ENCODE results near the gene DSG4.

DSG4 gene

GRCh38 chr18:31407649-31408048 is 31.1 kb downstream of the DSG4 start:
- DNase-seq (ENCODE audit: low read depth in 2 of 2): no peak

GRCh38 chr18:31409276-31409675 is 32.7 kb downstream of the DSG4 start:
- no peak for DNase-seq (ENCODE audit: low read depth in 2 of 2)

DNA sequence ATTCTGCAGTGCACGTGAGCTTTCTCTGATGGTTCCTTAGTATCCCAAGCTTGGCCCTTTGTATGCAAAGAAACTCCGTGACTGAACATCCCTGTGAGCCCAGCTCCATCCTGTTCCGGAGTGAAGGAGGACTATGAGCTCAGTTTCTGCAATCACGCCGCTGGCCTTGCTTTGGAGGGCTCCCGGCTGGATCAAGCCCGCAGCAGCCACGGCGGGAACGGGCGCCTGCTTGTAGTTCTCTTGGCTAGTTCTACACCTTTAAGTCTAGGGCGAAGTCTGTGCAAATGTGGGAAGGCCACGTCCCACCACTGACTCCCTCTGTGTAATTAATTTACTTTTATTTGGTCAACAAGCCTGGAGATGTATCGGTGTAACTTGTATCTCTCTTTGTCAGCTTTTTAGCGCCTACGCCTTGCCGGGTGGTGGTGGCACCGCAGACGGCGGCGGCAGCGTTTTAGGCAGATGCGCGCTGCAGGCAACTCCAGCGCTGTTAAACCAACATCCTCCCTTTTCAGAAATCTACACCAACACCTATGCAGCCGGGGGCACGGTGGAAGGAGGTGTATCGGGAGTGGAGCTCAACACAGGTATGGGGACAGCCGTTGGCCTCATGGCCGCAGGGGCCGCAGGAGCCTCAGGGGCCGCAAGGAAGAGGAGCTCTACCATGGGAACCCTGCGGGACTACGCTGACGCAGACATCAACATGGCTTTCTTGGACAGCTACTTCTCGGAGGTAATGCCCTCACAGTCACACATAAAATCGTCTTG is 34.3 kb downstream of the DSG4 start:
- no peak for DNase-seq (ENCODE audit: low read depth in 2 of 2)

DNA sequence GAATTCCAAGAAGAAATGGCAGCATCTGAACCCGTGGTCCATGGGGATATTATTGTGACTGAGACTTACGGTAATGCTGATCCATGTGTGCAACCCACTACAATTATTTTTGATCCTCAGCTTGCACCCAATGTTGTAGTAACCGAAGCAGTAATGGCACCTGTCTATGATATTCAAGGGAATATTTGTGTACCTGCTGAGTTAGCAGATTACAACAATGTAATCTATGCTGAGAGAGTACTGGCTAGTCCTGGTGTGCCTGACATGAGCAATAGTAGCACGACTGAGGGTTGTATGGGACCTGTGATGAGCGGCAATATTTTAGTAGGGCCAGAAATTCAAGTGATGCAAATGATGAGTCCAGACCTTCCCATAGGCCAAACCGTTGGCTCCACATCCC is 36.6 kb downstream of the DSG4 start:
- DNase-seq (ENCODE audit: low read depth in 2 of 2): no peak

DNA sequence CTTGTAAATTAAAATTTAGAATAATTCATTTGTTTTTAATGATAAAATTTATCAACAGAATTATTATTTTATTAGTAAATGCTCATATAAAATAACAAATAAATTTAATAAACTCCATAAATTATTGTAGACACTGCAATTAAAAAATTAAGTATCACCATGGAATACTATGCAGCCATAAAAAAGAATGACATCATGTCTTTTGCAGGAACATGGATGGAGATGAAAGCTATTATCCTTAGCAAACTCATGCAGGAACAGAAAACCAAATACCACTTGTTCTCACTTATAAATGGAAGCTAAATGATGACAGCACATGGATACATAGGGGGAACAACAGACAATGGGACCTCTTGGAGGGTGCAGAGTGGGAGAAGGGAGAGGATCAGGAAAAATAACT is 41.3 kb downstream of the DSG4 start:
- no peak for DNase-seq (ENCODE audit: low read depth in 2 of 2)

GRCh38 chr18:31419457-31419932 is 42.9 kb downstream of the DSG4 start:
- no peak for DNase-seq (ENCODE audit: low read depth in 2 of 2)

GRCh38 chr18:31420032-31420431 is 43.5 kb downstream of the DSG4 start:
- DNase-seq (ENCODE audit: low read depth in 2 of 2): no peak

DNA sequence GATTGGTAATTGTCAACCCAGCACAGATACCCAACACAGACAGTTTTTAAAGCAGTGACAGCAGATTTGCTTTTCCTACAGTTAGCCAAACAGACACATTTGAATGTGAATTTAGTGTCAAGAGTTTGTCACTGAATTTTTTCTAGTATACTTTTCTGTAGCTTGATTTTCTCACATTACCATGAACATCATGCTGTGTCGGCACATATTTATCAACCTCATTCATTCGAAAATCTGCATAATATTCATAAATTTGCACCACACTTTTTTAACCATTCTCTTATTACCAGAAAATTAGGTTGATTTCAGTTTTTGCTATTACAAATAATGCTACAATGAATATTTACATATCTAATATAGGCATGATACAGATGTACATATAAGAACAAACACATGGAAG is 43.9 kb downstream of the DSG4 start:
- DNase-seq (ENCODE audit: low read depth in 2 of 2): no peak

- no peak for DNase-seq (ENCODE audit: low read depth in 2 of 2)
These were observed 47.9 kb downstream of the DSG4 start for GRCh38 chr18:31424383-31424988.

DNA sequence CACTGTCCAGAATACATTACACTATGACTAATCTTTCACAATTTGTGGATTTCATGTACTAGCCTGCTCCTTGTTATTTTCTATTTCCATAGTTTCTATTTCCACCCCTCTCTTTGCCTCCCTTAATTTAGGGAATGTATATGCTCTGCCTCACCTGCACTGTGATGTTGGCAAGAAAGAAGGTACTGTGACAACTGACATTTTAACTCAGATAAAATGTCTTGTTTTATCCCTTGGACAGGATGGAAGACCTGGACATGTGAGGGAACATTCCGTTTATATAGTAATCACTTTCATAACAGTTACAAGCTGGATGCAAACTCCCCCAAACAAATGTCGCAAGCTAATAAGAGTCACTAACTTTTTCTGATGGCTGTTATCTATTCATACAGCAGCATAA is 49.4 kb downstream of the DSG4 start:
- DNase-seq (ENCODE audit: low read depth in 2 of 2): no peak

- no peak for DNase-seq (ENCODE audit: low read depth in 2 of 2)
These were observed 50.4 kb downstream of the DSG4 start for GRCh38 chr18:31426871-31427406.

DNA sequence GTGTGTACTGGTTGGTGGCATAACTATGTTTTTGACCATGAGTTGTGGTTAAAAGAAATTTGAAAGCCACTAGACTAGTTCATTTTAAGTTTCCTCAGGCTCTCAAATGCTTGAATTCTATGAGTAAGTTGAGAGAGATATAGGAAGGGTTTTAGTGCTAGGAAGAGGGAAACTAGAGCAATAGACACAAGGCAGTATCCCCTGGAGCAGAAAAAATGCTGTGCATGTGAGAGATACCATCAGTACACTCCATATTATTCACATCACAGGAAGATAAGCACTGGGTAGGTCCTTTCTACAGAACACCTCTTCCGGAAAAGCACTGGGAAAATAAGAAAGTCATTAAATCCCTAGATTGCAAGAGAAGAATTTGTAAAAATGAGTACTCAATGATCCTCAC is 51.6 kb downstream of the DSG4 start:
- DNase-seq (ENCODE audit: low read depth in 2 of 2): no peak

DNA sequence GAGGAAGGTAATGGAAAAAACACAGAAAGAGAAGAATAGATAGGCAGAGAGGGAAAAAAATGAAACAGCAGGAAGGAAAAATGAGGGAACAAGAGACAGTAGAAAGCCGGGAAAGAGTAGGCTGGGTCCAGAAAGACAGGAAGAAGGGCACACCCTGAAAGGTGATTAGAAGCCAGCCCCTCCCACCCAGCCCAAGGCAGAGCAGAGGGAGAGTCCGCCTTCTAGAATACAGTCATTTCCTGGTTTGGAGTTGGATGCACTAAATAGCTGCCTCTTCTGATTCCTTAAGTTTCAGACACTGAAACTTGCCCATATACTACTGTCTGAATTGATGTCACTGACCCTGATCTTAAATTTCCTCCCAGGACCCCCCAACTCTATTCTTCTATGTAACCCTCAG is 53.0 kb downstream of the DSG4 start:
- DNase-seq (ENCODE audit: low read depth in 2 of 2): no peak

DNA sequence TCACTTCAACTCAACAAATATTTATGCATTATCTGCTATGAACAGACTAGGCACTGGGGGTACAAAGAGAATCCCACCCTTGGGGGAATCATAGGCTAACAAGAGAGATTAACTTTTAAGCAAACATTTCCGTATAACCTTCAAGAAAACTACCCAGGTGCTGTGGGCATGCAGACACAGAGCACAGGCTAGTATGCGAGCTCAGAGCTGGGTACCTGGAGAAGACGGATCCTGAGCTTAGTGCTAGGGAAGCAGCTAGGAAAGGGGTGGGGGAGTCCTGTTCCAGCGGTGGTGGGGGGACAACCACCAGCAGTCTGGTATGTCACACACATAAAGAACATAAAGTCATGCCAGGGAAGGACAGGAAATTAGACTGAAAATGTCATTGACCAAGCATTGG is 53.5 kb downstream of the DSG4 start:
- DNase-seq (ENCODE audit: low read depth in 2 of 2): no peak

DNA sequence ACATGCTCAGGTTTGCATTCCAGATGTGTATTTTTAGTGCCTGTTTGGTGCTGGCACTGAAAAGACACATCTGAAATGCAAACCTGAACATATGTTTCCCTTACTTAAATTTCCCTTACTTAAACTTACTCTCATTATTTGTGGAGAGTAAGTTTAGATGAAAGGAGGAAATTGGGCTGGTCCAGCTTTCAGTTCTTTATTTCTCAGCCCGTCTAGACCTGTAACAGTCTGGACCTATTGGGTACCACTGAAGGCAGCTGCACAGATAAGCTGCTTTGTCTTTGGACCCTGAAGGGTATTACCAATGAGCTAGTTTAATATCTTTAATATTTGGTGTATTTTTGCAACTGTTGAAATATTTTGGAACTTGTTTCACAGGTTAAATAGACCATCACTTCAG is 54.0 kb downstream of the DSG4 start:
- no peak for DNase-seq (ENCODE audit: low read depth in 2 of 2)

DNA sequence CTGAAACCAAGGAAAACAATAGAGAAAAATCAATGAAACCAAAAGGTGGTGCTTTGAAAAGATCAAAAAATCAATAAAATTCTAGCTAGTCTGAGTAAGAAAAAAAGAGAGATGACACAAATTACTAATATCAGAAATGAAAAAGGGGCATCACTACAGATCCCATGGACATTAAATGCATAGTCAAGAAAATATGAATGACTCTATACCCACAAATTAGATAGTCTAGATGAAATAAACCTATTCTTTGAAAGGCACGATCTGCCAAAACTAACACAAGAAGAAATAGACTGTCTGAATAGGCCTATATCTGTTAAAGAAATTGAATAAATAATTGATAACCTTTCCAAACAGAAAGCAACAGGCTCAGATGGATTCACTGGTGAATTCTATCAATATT is 55.7 kb downstream of the DSG4 start:
- no peak for DNase-seq (ENCODE audit: low read depth in 2 of 2)

DNA sequence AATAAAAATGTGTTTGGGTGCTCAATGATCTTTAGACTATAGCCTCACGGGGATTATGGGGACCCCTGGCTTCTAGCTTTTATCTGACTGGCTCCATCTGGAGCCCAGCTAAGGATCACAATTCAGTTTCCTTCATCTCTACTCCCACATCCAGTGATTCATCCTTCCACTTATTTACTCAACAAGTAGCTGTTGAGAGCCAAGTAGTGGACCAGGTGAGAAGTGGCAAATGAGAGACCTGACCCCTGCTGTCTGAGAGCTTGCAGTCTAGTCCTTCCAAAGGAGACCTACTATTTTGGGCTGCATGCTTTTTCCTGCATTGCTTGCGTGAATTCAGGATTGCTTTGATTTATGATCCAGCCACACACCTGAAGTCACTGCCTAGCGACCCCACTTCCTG is 60.2 kb downstream of the DSG4 start:
- DNase-seq (ENCODE audit: low read depth in 2 of 2): no peak

DNA sequence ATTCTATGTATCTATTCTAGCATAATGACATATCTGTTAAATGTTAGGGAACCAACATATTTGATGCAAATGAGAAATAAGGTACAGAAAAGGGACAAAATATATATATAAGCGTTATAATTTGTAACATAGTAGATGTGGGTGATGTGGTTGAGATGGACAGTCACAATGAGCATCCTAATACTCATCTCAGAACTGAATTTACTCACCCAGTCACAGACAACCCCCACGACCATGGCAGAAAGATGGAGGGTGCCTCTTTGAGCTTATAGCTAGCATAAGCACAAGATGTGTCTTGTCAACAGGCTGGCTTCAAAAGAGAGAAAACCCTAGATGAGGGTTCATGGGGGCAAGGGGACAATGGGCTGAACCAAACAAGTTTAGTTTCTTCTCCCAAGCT is 61.8 kb downstream of the DSG4 start:
- DNase-seq (ENCODE audit: low read depth in 2 of 2): no peak

- no peak for DNase-seq (ENCODE audit: low read depth in 2 of 2)
These were observed 63.3 kb downstream of the DSG4 start for GRCh38 chr18:31439807-31440325.

DNA sequence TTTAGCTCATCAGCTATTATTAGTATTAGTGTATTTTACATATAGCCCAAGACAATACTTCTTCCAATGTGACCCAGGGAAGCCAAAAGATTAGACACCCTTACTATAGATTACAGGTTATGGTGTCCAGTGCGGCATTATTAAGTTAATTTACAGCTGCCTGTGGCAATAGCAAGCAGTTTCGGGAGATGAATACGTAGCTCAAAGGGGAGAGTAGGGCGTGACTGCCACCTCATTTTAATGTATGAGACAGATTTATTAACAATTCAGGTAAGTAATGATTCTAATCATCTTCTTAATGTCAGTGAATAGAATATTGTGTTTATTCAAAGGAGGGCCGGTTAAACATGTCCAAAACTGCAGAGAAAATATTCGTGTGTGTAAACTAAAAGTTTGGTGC is 64.2 kb downstream of the DSG4 start:
- DNase-seq (ENCODE audit: low read depth in 2 of 2): no peak

DNA sequence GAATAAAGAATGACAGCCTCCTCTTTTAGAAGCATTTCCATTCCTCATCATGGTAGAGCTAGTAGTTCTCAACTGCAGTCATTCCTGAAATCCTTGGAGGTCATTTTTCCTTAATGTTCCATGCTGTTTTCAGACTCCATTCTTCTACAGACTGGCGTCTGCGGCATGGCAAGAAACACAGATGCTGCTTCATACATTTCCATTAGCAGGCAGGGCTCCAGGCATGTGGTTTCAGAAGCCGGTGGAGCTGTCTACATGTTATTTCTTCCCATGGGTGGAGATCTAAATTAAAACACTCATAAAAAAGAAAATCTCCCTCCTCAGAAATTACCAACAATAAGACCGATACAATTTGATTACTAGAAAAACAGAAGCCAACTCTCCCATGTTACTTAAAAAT is 64.9 kb downstream of the DSG4 start:
- no peak for DNase-seq (ENCODE audit: low read depth in 2 of 2)

GRCh38 chr18:31444142-31444541 is 67.6 kb downstream of the DSG4 start:
- no peak for DNase-seq (ENCODE audit: low read depth in 2 of 2)

DNA sequence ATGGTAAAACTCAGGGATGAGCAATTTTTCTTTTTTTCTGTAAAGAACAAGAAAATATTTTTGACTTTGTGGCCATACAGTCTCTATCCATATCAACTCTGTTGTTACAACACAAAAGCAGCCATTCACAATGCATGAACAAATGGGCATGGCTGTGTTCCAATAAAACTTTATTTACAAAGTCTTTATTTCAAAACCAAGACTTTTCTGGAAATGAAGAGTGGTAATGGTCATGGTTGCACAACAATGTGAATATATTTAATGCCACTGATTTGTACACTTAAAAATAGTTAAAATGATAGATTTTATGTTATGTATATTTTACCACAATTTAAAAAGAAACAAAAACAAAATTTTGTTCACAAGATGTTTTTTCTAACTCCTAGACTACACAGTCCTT is 69.3 kb downstream of the DSG4 start:
- DNase-seq (ENCODE audit: low read depth in 2 of 2): no peak
